ENCODE data around the gene GNPTG. TPM values are rescaled to one million over a fixed set of nuclear protein-coding genes. Genes with fewer than 3 reads are reported as not detected.

The GNPTG gene
- total and polyA plus RNA-seq, 2 of the 13 experiments (the other 11 are each of a cell fraction or from before 2014, with no cell fraction given): 22.7 to 71.1 TPM

DNA sequence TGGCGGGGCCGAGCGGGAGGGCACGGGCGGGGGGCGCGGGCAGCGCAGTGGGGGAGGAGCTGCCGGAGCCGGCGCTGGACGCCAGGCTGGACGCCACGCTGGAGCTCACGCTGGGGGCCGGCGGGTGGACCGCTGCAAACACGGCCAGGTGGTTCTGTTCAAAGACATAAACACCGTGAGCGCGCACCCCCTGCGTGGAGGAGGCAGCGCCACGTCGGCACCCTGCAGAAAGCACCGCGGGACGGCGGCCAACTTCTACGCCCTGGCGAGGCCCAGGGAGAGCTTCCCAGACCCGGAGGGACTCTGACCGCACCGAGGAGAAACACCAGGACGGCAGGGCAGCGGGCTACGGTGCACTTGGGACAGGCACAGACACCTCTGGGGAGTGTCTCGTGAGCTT lies 33.5 kb downstream of the GNPTG start:
- TF ChIP-seq, protein P1, sequence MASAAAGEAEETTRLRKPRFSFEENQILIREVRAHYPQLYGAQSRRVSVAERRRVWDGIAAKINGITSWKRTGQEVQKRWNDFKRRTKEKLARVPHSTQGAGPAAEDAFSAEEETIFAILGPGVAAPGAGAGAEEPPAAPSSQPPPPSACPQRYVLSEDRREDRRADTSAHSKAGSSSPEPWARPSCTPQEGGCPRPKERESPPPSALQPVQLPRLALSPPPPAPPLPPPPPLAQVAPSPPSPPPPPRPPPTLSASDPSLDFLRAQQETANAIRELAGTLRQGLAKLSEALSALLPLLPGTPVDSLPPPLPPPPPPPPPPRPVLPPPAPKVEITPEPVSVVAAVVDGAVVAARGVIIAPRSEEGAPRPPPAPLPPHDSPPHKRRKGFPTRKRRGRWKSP (CRISPR knock-in tag; IDR thresholded peaks at IDR 0.05): no peak
- no peak for TF ChIP-seq ZSCAN31 (CRISPR knock-in tag; IDR thresholded peaks at IDR 0.05; ENCODE audit: low read depth)
- TF ChIP-seq POLR2AphosphoS5 (IDR thresholded peaks at IDR 0.05; ENCODE audit: low read depth, low read length): no peak
- TF ChIP-seq ZNF33A (CRISPR knock-in tag; IDR thresholded peaks at IDR 0.05; ENCODE audit: borderline replicate concordance): no peak
- TF ChIP-seq KDM3A (CRISPR knock-in tag; IDR thresholded peaks at IDR 0.05; ENCODE audit: low read depth): no peak
- TF ChIP-seq ATF1 (CRISPR knock-in tag; IDR thresholded peaks at IDR 0.05): no peak
- TF ChIP-seq MED1 (CRISPR knock-in tag; IDR thresholded peaks at IDR 0.05): no peak
- no peak for TF ChIP-seq U2AF1 (optimal IDR thresholded peaks at IDR 0.05; ENCODE audit: low read depth, low read length)
- in situ Hi-C loops (cut with HindIII; ENCODE audit: extremely low pct_ligation_motif_present, low pct_unique_long_range_greater_than_20kb): no loop called here
- Histone ChIP-seq H3K79me2 (ENCODE audit: insufficient read depth, low read length) (no peaks in the 10 kb centered on the region), H3K9ac (ENCODE audit: insufficient read depth, low read depth, low read length) (no peak overlapping the region), H2AFZ (ENCODE audit: low read length) (no peak overlapping the region), H3K27me3 (ENCODE audit: control insufficient read depth in 1 of 2, insufficient read depth in 2 of 2, low read length in 2 of 2) (no peaks in the 10 kb centered on the region), H3K36me3 (replicated peaks in 1 of 2; ENCODE audit: control insufficient read depth in 1 of 2, insufficient read depth in 2 of 2, low read length in 2 of 2) (peaks cover 0 to 7% of the 10 kb centered on the region in 2 experiments; a peak in 2 of 5 replicates), H3K4me1 (ENCODE audit: insufficient read depth, low read length) (peaks cover 2% of the 10 kb centered on the region), H3K4me2 (ENCODE audit: low read depth, low read length) (no peak overlapping the region), H3K27ac (ENCODE audit: extremely low read length, insufficient read depth, low read length) (no peak overlapping the region), H3K9me3 (ENCODE audit: low read length) (no peaks in the 10 kb centered on the region), H3K4me3 (replicated peaks in 1 of 3; ENCODE audit: insufficient read depth in 1 of 3, low read depth in 2 of 3, low read length in 3 of 3) (no peak overlapping the region), H4K20me1 (ENCODE audit: insufficient read depth, low read length) (no peaks in the 10 kb centered on the region)
- no TSS peak for BruUV-seq (replicated peaks)
- POLR2A ChIA-PET: no interaction called here
- WGBS (ENCODE audit: low lambda C conversion rate): 97% methylated on average over 27 of the region's 39 CpGs
- DNase-seq (ENCODE audit: low spot score) (no peak), ATAC-seq (no peak), FAIRE-seq (no peak)
- intact Hi-C loops (cut with micrococcal nuclease; ENCODE audit: unreplicated experiment): no loop called here
- CTCF ChIA-PET (ENCODE audit: low intra/inter-chr PET ratio, low total read pairs): no interaction called here

DNA sequence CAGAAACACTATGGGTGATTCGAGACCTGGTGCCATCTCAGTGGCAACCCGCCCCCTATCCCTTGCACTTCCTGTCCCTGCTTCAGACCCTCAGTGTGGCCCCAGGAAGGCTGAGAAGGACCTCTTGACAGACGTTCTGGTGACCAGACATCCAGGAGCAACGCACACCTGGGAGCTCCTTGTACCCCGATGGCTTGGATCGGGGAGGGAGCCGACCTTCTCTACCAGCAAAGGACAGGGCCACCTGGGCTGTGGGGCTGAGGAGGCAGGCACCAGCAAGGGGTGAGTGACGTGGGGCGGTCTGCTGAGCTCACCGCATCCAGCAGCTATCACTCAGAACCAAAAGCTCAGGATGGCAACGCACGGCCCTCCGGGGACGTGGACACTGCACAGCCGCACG lies 35.6 kb downstream of the GNPTG start:
- CTCF ChIA-PET (ENCODE audit: low intra/inter-chr PET ratio, low total read pairs): no interaction called here
- BruUV-seq (replicated peaks): no TSS peak
- no peak for TF ChIP-seq ZNF781 (CRISPR knock-in tag; IDR thresholded peaks at IDR 0.05; ENCODE audit: borderline replicate concordance, not compliant biosample characterization)
- TF ChIP-seq YY1 (IDR thresholded peaks at IDR 0.05; ENCODE audit: insufficient read depth, insufficient replicate concordance, low read depth, low read length): no peak
- no peak for TF ChIP-seq DNMT1 (CRISPR knock-in tag; IDR thresholded peaks at IDR 0.05)
- TF ChIP-seq, protein P2, sequence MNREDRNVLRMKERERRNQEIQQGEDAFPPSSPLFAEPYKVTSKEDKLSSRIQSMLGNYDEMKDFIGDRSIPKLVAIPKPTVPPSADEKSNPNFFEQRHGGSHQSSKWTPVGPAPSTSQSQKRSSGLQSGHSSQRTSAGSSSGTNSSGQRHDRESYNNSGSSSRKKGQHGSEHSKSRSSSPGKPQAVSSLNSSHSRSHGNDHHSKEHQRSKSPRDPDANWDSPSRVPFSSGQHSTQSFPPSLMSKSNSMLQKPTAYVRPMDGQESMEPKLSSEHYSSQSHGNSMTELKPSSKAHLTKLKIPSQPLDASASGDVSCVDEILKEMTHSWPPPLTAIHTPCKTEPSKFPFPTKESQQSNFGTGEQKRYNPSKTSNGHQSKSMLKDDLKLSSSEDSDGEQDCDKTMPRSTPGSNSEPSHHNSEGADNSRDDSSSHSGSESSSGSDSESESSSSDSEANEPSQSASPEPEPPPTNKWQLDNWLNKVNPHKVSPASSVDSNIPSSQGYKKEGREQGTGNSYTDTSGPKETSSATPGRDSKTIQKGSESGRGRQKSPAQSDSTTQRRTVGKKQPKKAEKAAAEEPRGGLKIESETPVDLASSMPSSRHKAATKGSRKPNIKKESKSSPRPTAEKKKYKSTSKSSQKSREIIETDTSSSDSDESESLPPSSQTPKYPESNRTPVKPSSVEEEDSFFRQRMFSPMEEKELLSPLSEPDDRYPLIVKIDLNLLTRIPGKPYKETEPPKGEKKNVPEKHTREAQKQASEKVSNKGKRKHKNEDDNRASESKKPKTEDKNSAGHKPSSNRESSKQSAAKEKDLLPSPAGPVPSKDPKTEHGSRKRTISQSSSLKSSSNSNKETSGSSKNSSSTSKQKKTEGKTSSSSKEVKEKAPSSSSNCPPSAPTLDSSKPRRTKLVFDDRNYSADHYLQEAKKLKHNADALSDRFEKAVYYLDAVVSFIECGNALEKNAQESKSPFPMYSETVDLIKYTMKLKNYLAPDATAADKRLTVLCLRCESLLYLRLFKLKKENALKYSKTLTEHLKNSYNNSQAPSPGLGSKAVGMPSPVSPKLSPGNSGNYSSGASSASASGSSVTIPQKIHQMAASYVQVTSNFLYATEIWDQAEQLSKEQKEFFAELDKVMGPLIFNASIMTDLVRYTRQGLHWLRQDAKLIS (CRISPR knock-in tag; IDR thresholded peaks at IDR 0.05): no peak
- TF ChIP-seq SAP130 (CRISPR knock-in tag; IDR thresholded peaks at IDR 0.05; ENCODE audit: low read depth): no peak
- TF ChIP-seq SCMH1 (CRISPR knock-in tag; IDR thresholded peaks at IDR 0.05; ENCODE audit: borderline replicate concordance): no peak
- TF ChIP-seq ZNF335 (CRISPR knock-in tag; IDR thresholded peaks at IDR 0.05): no peak

More for the DNA sequence above, 35.6 kb downstream of the GNPTG start:
- WGBS (ENCODE audit: low lambda C conversion rate): 89% methylated on average over 3 of the region's 16 CpGs
- intact Hi-C loops (cut with micrococcal nuclease; ENCODE audit: unreplicated experiment): no loop called here
- Histone ChIP-seq H3K4me3 (replicated peaks in 1 of 3; ENCODE audit: insufficient read depth in 1 of 3, low read depth in 2 of 3, low read length in 3 of 3) (no peak overlapping the region), H3K27me3 (ENCODE audit: control insufficient read depth in 1 of 2, insufficient read depth in 2 of 2, low read length in 2 of 2) (no peaks in the 10 kb centered on the region), H4K20me1 (ENCODE audit: insufficient read depth, low read length) (no peaks in the 10 kb centered on the region), H3K4me2 (ENCODE audit: low read depth, low read length) (no peak overlapping the region), H3K9ac (ENCODE audit: insufficient read depth, low read depth, low read length) (no peak overlapping the region), H3K79me2 (ENCODE audit: insufficient read depth, low read length) (no peaks in the 10 kb centered on the region), H3K4me1 (ENCODE audit: insufficient read depth, low read length) (no peaks in the 10 kb centered on the region), H3K27ac (ENCODE audit: extremely low read length, insufficient read depth, low read length) (no peak overlapping the region), H3K9me3 (ENCODE audit: low read length) (no peaks in the 10 kb centered on the region), H3K36me3 (replicated peaks in 1 of 2; ENCODE audit: control insufficient read depth in 1 of 2, insufficient read depth in 2 of 2, low read length in 2 of 2) (peaks cover 0 to 6% of the 10 kb centered on the region in 2 experiments; a peak in 2 of 5 replicates), H2AFZ (ENCODE audit: low read length) (no peak overlapping the region)
- POLR2A ChIA-PET: no interaction called here
- in situ Hi-C loops (cut with HindIII; ENCODE audit: extremely low pct_ligation_motif_present, low pct_unique_long_range_greater_than_20kb): no loop called here
- ATAC-seq (no peak), FAIRE-seq (no peak), DNase-seq (ENCODE audit: low spot score) (no peak)
